ENCODE measurements around the gene STARD6.

- no peak for TF ChIP-seq POLR2A (IDR thresholded peaks at IDR 0.05)
- TF ChIP-seq, protein P1, sequence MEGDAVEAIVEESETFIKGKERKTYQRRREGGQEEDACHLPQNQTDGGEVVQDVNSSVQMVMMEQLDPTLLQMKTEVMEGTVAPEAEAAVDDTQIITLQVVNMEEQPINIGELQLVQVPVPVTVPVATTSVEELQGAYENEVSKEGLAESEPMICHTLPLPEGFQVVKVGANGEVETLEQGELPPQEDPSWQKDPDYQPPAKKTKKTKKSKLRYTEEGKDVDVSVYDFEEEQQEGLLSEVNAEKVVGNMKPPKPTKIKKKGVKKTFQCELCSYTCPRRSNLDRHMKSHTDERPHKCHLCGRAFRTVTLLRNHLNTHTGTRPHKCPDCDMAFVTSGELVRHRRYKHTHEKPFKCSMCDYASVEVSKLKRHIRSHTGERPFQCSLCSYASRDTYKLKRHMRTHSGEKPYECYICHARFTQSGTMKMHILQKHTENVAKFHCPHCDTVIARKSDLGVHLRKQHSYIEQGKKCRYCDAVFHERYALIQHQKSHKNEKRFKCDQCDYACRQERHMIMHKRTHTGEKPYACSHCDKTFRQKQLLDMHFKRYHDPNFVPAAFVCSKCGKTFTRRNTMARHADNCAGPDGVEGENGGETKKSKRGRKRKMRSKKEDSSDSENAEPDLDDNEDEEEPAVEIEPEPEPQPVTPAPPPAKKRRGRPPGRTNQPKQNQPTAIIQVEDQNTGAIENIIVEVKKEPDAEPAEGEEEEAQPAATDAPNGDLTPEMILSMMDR (IDR thresholded peaks at IDR 0.05) = no peak
Observed at GRCh38 chr18:54393648-54394294, 36.1 kb upstream of the STARD6 start.

Data from uterus (tissue), 2 donors.